OCI-LY3 (cell line): ENCODE results near the gene ACTR8.

ENCODE experiments used
- H2AFZ ChIP-seq: fragments of 200-600, 300-600 bp; shearing (Covaris generic); 2 replicates; pipeline ENCODE4 v1.6.0; 2014; ENCODE audit warnings: antibody characterized with exemption, low read depth, low read length
- H3K27ac ChIP-seq: fragments of 200-600, 300-600 bp; sonication (generic); 2 replicates; pipeline ENCODE4 v1.5.1; 2014; ENCODE audit warnings: mild to moderate bottlenecking, low read length, moderate library complexity, mixed read lengths
- H3K27me3 ChIP-seq: fragments of 200-600, 300-600 bp; sonication (generic); 2 replicates; pipeline ENCODE4 v1.6.1; 2014; ENCODE audit warnings: low read depth, low read length, mixed read lengths
- H3K36me3 ChIP-seq: fragments of 200-600, 300-600 bp; sonication (generic); replicated peaks from 2 replicates; pipeline ENCODE3; 2014; ENCODE audit warnings: low read depth, low read length, mixed read lengths
- H3K4me1 ChIP-seq: fragments of 300-600, 200-600 bp; sonication (generic); 2 replicates; pipeline ENCODE4 v1.6.1; 2014; ENCODE audit warnings: low read length, mixed read lengths
- H3K4me2 ChIP-seq: fragments of 200-600, 300-600 bp; sonication (generic); 2 replicates; pipeline ENCODE4 v1.6.1; 2014; ENCODE audit warnings: low read length, mixed read lengths
- H3K4me3 ChIP-seq: fragments of 300-600, 200-600 bp; sonication (generic); 2 replicates; pipeline ENCODE4 v1.5.1; 2014; ENCODE audit warnings: antibody characterized with exemption, mild to moderate bottlenecking, low read length, moderate library complexity
- H3K79me2 ChIP-seq: fragments of 300-600, 200-600 bp; shearing (Covaris generic); 2 replicates; pipeline ENCODE4 v1.6.1; 2014; ENCODE audit warnings: mild to moderate bottlenecking, low read length, mixed read lengths
- H3K9ac ChIP-seq: fragments of 300-600, 200-600 bp; shearing (Covaris generic); 2 replicates; pipeline ENCODE4 v1.6.0; 2014; ENCODE audit warnings: mild to moderate bottlenecking, low read length, moderate library complexity
- H3K9me3 ChIP-seq: fragments of 200-600, 300-600 bp; shearing (Covaris generic); 2 replicates; pipeline ENCODE4 v1.6.1; 2014; ENCODE audit warnings: low read length, mixed read lengths; ENCODE audit not compliant: insufficient read depth
- H4K20me1 ChIP-seq: fragments of 200-600, 300-600 bp; sonication (generic); 2 replicates; pipeline ENCODE4 v1.6.1; 2016; ENCODE audit warnings: low read length, mixed read lengths; ENCODE audit not compliant: insufficient read depth
- EZH2phosphoT487 ChIP-seq: fragments of 200-600 bp; shearing (Covaris generic); IDR thresholded peaks from 2 replicates; pipeline ENCODE4 v1.6.1; 2018; ENCODE audit warnings: antibody characterized with exemption, mixed run types, low read depth
- TF ChIP-seq, protein P1 (sequence below): fragments of 200-600, 300-600 bp; sonication (generic); IDR thresholded peaks from 2 replicates; pipeline ENCODE4 v1.5.1; 2014; ENCODE audit warnings: antibody characterized with exemption, low read length, low read depth

The ACTR8 gene

DNA sequence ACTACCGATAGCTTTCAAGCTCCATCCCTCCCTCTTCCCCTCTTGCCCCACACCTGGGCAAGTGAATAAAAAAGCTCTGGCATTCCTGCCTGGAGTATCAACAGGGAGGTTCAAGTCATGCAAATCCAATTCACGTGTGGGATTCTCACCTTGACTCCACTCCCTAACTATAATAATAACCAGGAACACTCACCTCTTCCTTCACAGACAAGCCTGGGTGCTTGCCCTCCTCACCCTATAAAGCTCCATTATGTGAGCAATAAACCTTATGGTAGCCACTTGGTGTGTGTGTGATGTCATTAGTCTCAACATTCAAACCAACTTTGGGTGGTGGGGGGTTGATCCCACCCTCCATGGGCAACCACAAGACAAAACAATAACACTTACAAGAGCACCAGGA, 52.3 kb downstream of the ACTR8 start:
- no peak overlapping the region for H3K4me2 ChIP-seq
- H3K4me1 ChIP-seq, result peaks cover 17% of the 10 kb centered on the region
- H3K36me3 ChIP-seq, result no peaks in the 10 kb centered on the region
- H2AFZ ChIP-seq, result no peak overlapping the region
- TF ChIP-seq, protein P1, sequence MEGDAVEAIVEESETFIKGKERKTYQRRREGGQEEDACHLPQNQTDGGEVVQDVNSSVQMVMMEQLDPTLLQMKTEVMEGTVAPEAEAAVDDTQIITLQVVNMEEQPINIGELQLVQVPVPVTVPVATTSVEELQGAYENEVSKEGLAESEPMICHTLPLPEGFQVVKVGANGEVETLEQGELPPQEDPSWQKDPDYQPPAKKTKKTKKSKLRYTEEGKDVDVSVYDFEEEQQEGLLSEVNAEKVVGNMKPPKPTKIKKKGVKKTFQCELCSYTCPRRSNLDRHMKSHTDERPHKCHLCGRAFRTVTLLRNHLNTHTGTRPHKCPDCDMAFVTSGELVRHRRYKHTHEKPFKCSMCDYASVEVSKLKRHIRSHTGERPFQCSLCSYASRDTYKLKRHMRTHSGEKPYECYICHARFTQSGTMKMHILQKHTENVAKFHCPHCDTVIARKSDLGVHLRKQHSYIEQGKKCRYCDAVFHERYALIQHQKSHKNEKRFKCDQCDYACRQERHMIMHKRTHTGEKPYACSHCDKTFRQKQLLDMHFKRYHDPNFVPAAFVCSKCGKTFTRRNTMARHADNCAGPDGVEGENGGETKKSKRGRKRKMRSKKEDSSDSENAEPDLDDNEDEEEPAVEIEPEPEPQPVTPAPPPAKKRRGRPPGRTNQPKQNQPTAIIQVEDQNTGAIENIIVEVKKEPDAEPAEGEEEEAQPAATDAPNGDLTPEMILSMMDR, result no peak
- no peak for TF ChIP-seq EZH2phosphoT487
- H3K9ac ChIP-seq, result no peak overlapping the region
- no peaks in the 10 kb centered on the region for H3K27me3 ChIP-seq
- H4K20me1 ChIP-seq, result no peaks in the 10 kb centered on the region
- H3K9me3 ChIP-seq, result no peaks in the 10 kb centered on the region
- no peak overlapping the region for H3K4me3 ChIP-seq
- H3K27ac ChIP-seq, result no peak overlapping the region
- H3K79me2 ChIP-seq, result no peaks in the 10 kb centered on the region

DNA sequence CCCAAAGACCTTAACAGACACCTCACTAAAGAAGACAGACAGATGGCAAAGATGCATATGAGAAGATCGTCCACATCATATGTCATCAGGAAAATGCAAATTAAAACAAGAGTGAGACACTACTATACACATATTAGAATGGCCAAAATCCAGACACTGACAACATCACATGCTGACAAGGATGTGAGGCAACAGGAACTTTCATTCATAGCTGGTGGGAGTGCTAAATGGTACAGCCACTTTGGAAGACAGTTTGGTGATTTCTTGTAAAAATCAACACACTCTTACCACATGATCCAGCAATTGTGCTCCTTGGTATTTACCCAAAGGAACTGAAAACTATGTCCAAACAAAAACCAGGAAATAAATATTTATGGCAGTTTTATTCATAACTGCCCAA, 53.4 kb downstream of the ACTR8 start:
- Histone ChIP-seq H2AFZ (no peak overlapping the region), H4K20me1 (no peaks in the 10 kb centered on the region), H3K79me2 (no peaks in the 10 kb centered on the region), H3K9me3 (no peaks in the 10 kb centered on the region), H3K4me2 (no peak overlapping the region), H3K36me3 (no peaks in the 10 kb centered on the region), H3K27me3 (no peaks in the 10 kb centered on the region), H3K9ac (no peak overlapping the region), H3K27ac (no peak overlapping the region), H3K4me1 (peaks cover 17% of the 10 kb centered on the region), H3K4me3 (no peak overlapping the region)
- TF ChIP-seq EZH2phosphoT487, result no peak
- TF ChIP-seq, protein P1, result no peak

DNA sequence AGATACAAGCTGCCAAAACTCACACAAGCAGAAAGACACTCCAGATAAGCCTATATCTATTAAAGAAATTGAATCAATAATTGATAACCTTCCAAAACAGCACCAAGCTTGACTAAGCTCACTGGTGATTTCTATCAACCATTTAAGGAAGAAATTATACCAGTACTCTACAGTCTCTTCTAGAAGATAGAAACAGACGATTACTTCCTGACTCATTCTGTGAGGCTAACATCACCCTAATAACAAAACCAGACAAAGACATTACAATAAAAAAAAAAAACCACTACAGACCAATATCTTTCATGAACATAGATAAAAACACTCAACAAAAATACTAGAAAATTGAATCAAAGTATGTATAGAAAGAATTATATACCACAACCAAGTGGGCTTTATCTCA, 55.9 kb downstream of the ACTR8 start:
- TF ChIP-seq, protein P1, result no peak
- TF ChIP-seq EZH2phosphoT487, result no peak
- Histone ChIP-seq H3K4me1 (peaks cover 24% of the 10 kb centered on the region), H2AFZ (peak overlapping the region; percentile 3; the same call in 1 of the 2 replicates)

DNA sequence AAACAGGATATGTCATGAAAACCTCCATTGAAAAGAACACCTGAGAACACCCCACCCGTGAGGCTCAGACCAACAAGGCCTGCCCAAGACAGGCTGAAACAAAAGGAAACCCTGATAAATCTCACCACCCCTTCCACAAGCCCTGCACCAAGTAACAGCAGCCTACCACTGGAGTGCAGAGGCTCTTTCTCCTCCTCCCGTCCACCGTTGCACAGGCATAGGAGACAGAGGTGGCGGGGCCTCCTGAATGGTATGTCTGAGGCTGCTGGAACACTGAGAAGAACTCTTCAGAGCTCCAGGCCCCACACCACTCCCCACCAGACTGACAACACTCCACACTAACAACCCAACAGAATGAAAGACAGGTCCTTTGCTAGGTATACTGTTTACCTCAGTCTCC, 57.2 kb downstream of the ACTR8 start:
- H2AFZ ChIP-seq, result no peak overlapping the region
- peaks cover 24% of the 10 kb centered on the region for H3K4me1 ChIP-seq
- no peaks in the 10 kb centered on the region for H4K20me1 ChIP-seq
- no peak overlapping the region for H3K27ac ChIP-seq
- no peaks in the 10 kb centered on the region for H3K79me2 ChIP-seq
- no peak overlapping the region for H3K4me3 ChIP-seq
- H3K36me3 ChIP-seq, result no peaks in the 10 kb centered on the region
- H3K4me2 ChIP-seq, result no peak overlapping the region
- TF ChIP-seq, protein P1, result no peak
- no peak overlapping the region for H3K9ac ChIP-seq
- H3K9me3 ChIP-seq, result no peaks in the 10 kb centered on the region
- H3K27me3 ChIP-seq, result no peaks in the 10 kb centered on the region

More for the DNA sequence above, 55.9 kb downstream of the ACTR8 start:
- H4K20me1 ChIP-seq, result no peaks in the 10 kb centered on the region
- no peaks in the 10 kb centered on the region for H3K36me3 ChIP-seq
- H3K27me3 ChIP-seq, result no peaks in the 10 kb centered on the region
- no peaks in the 10 kb centered on the region for H3K9me3 ChIP-seq
- no peak overlapping the region for H3K4me3 ChIP-seq
- H3K4me2 ChIP-seq, result peak overlapping the region; percentile 9; the same call in 1 of the 2 replicates
- H3K79me2 ChIP-seq, result no peaks in the 10 kb centered on the region
- no peak overlapping the region for H3K9ac ChIP-seq
- H3K27ac ChIP-seq, result no peak overlapping the region
